NCI-H774 (cell line): ENCODE measurements around the gene ERBIN.
"Not testable (repeated sequence)": the region's sequence is repeated elsewhere in the genome, so short reads cannot be mapped to it uniquely, and the experiment has no call there.

ENCODE experiments used
- DNase-seq: peaks from one replicate; lab custom pipeline; 2025; lab: John Stamatoyannopoulos, UW

ERBIN gene

GRCh38 chr5:65926276-65926783, at the start of gene ERBIN:
ERBIN (plus strand) TSS chr5:65926575; CDS start chr5:65992719, 66,144 bp downstream.
- DNase-seq = peak; percentile 44

- DNase-seq = no peak
Observed at GRCh38 chr5:65876970-65877369, 49.4 kb upstream of the ERBIN start.

GRCh38 chr5:65879668-65880256, 46.6 kb upstream of the ERBIN start:
- not testable (repeated sequence) for DNase-seq

- no peak for DNase-seq
Observed at GRCh38 chr5:65880496-65881072, 45.8 kb upstream of the ERBIN start.

GRCh38 chr5:65882278-65882677, 44.1 kb upstream of the ERBIN start:
- no peak for DNase-seq

- DNase-seq = no peak
Observed at GRCh38 chr5:65883461-65883860, 42.9 kb upstream of the ERBIN start.

- no peak for DNase-seq
Observed at GRCh38 chr5:65886387-65886786, 40.0 kb upstream of the ERBIN start.

- not testable (repeated sequence) for DNase-seq
Observed at GRCh38 chr5:65892024-65892423, 34.4 kb upstream of the ERBIN start.

GRCh38 chr5:65892801-65893200, 33.6 kb upstream of the ERBIN start:
- DNase-seq = no peak

GRCh38 chr5:65893749-65894430, 32.5 kb upstream of the ERBIN start:
- no peak for DNase-seq

GRCh38 chr5:65895891-65896290, 30.5 kb upstream of the ERBIN start:
- DNase-seq = no peak

GRCh38 chr5:65900746-65901145, 25.6 kb upstream of the ERBIN start:
- DNase-seq = no peak

GRCh38 chr5:65902104-65902503, 24.3 kb upstream of the ERBIN start:
- DNase-seq = no peak

GRCh38 chr5:65903581-65903980, 22.8 kb upstream of the ERBIN start:
- DNase-seq = no peak

- DNase-seq = no peak
Observed at GRCh38 chr5:65906256-65906655, 20.1 kb upstream of the ERBIN start.

GRCh38 chr5:65907135-65907534, 19.2 kb upstream of the ERBIN start:
- DNase-seq = no peak

GRCh38 chr5:65910711-65911110, 15.7 kb upstream of the ERBIN start:
- no peak for DNase-seq

GRCh38 chr5:65912311-65912710, 14.1 kb upstream of the ERBIN start:
- DNase-seq = no peak

- no peak for DNase-seq
Observed at GRCh38 chr5:65913519-65913918, 12.9 kb upstream of the ERBIN start.

- DNase-seq = no peak
Observed at GRCh38 chr5:65914641-65915196, 11.7 kb upstream of the ERBIN start.

- DNase-seq = not testable (repeated sequence)
Observed at GRCh38 chr5:65915661-65916060, 10.7 kb upstream of the ERBIN start.

- no peak for DNase-seq
Observed at GRCh38 chr5:65916066-65916465, 10.3 kb upstream of the ERBIN start.

GRCh38 chr5:65916636-65917035, 9.7 kb upstream of the ERBIN start:
- DNase-seq = no peak
